GM21423 (cell line): ENCODE data around the gene RASD1.

Source experiments
- ATAC-seq: cut with Tn5 transposase; IDR thresholded peaks from one replicate; pipeline ENCODE4 v1.9.1; 2021; ENCODE audit warnings: mild to moderate bottlenecking, moderate library complexity; ENCODE audit not compliant: unreplicated experiment

The RASD1 gene

GRCh38 chr17:17511293-17511741 is 15.1 kb upstream of the RASD1 start:
- ATAC-seq: no peak

GRCh38 chr17:17510456-17511292 is 14.5 kb upstream of the RASD1 start:
- no peak for ATAC-seq

GRCh38 chr17:17509601-17510425 is 13.6 kb upstream of the RASD1 start:
- ATAC-seq: no peak

- ATAC-seq: no peak
Measured at GRCh38 chr17:17508646-17509591, 12.7 kb upstream of the RASD1 start.

- ATAC-seq: no peak
Measured at GRCh38 chr17:17508019-17508535, 11.9 kb upstream of the RASD1 start.

GRCh38 chr17:17507465-17508011 is 11.3 kb upstream of the RASD1 start:
- ATAC-seq: no peak

GRCh38 chr17:17506893-17507464 is 10.8 kb upstream of the RASD1 start:
- no peak for ATAC-seq

GRCh38 chr17:17506181-17506741 is 10.1 kb upstream of the RASD1 start:
- ATAC-seq: no peak

GRCh38 chr17:17505610-17506171 is 9.5 kb upstream of the RASD1 start:
- no peak for ATAC-seq

GRCh38 chr17:17505151-17505550 is 9.0 kb upstream of the RASD1 start:
- ATAC-seq: no peak

GRCh38 chr17:17504341-17505140 is 8.3 kb upstream of the RASD1 start:
- ATAC-seq: no peak

GRCh38 chr17:17503566-17504130 is 7.5 kb upstream of the RASD1 start:
- ATAC-seq: no peak

GRCh38 chr17:17502741-17503565 is 6.8 kb upstream of the RASD1 start:
- no peak for ATAC-seq

- no peak for ATAC-seq
Measured at GRCh38 chr17:17500999-17501605, 4.9 kb upstream of the RASD1 start.

GRCh38 chr17:17499402-17500145 is 3.4 kb upstream of the RASD1 start:
- no peak for ATAC-seq

- ATAC-seq: no peak
Measured at GRCh38 chr17:17498606-17499301, 2.6 kb upstream of the RASD1 start.
